ENCODE data around the gene CDK14.
A peak's percentile ranks its signal among the peaks of the same experiment; 100 is the strongest.

Gene CDK14

GRCh38 chr7:91191771-91192170 is 595.6 kb downstream of the CDK14 start:
- no peak for DNase-seq (ENCODE audit: low spot score)
- no peak for FAIRE-seq

GRCh38 chr7:91193141-91193540 is 597.0 kb downstream of the CDK14 start:
- FAIRE-seq (no peak), DNase-seq (ENCODE audit: low spot score) (no peak)

GRCh38 chr7:91194841-91195240 is 598.7 kb downstream of the CDK14 start:
- DNase-seq (ENCODE audit: low spot score) (no peak), FAIRE-seq (no peak)

GRCh38 chr7:91196058-91196457 is 599.9 kb downstream of the CDK14 start:
- FAIRE-seq = no peak

GRCh38 chr7:91198371-91198770 is 602.2 kb downstream of the CDK14 start:
- no peak for FAIRE-seq
- DNase-seq (ENCODE audit: low spot score) = no peak

More at GRCh38 chr7:91196058-91196457, 599.9 kb downstream of the CDK14 start:
- no peak for DNase-seq (ENCODE audit: low spot score)

- FAIRE-seq (no peak), DNase-seq (ENCODE audit: low spot score) (no peak)
Observed at GRCh38 chr7:91199601-91200000, 603.5 kb downstream of the CDK14 start.

- FAIRE-seq = no peak
- DNase-seq (ENCODE audit: low spot score) = no peak
Observed at GRCh38 chr7:91201442-91202113, 605.5 kb downstream of the CDK14 start.

- DNase-seq (ENCODE audit: low spot score) = no peak
- no peak for FAIRE-seq
Observed at GRCh38 chr7:91206361-91206960, 610.3 kb downstream of the CDK14 start.

GRCh38 chr7:91212582-91212981 is 616.5 kb downstream of the CDK14 start:
- no peak for DNase-seq (ENCODE audit: low spot score)
- no peak for FAIRE-seq

- FAIRE-seq = no peak
- no peak for DNase-seq (ENCODE audit: low spot score)
Observed at GRCh38 chr7:91226411-91226810, 630.3 kb downstream of the CDK14 start.

- DNase-seq (ENCODE audit: low spot score) = no peak
- FAIRE-seq = no peak
Observed at GRCh38 chr7:91228327-91228726, 632.2 kb downstream of the CDK14 start.

GRCh38 chr7:91228927-91229558 is 632.9 kb downstream of the CDK14 start:
- no peak for FAIRE-seq
- DNase-seq (ENCODE audit: low spot score) = no peak

- FAIRE-seq = no peak
- DNase-seq (ENCODE audit: low spot score) = no peak
Observed at GRCh38 chr7:91230100-91230499, 634.0 kb downstream of the CDK14 start.

GRCh38 chr7:91230503-91230902 is 634.4 kb downstream of the CDK14 start:
- no peak for DNase-seq (ENCODE audit: low spot score)
- no peak for FAIRE-seq

GRCh38 chr7:91233212-91233611 is 637.1 kb downstream of the CDK14 start:
- DNase-seq (ENCODE audit: low spot score) (no peak), FAIRE-seq (no peak)

- FAIRE-seq (no peak), DNase-seq (ENCODE audit: low spot score) (no peak)
Observed at GRCh38 chr7:91235211-91235832, 639.2 kb downstream of the CDK14 start.

- peak; percentile 56 for FAIRE-seq
- peak; percentile 80 for DNase-seq (ENCODE audit: low spot score)
Observed at GRCh38 chr7:91239171-91239604, 643.1 kb downstream of the CDK14 start.

GRCh38 chr7:91239772-91240171 is 643.7 kb downstream of the CDK14 start:
- DNase-seq (ENCODE audit: low spot score) (no peak), FAIRE-seq (no peak)

GRCh38 chr7:91240376-91240941 is 644.3 kb downstream of the CDK14 start:
- no peak for FAIRE-seq
- DNase-seq (ENCODE audit: low spot score) = no peak

GRCh38 chr7:91242097-91242844 is 646.1 kb downstream of the CDK14 start:
- DNase-seq (ENCODE audit: low spot score) (no peak), FAIRE-seq (no peak)

- DNase-seq (ENCODE audit: low spot score) (no peak), FAIRE-seq (no peak)
Observed at GRCh38 chr7:91243591-91244301, 647.6 kb downstream of the CDK14 start.

All from urothelium cell line (cell line).